Kidney (tissue), 14 donors: ENCODE results near the gene GIMAP4. TPM values are rescaled to one million over a fixed set of nuclear protein-coding genes. Genes with fewer than 3 reads are reported as not detected.

Experiments
- DNase-seq, 5 donors: peaks; one replicate each; pipeline ENCODE4 v3.0.0-alpha.2; 2013 to 2020
- FAIRE-seq: peaks from 2 replicates; lab custom pipeline; 2012; peaks lifted over from hg19 to GRCh38; lab: Jason Lieb, UNC
- H3K27ac ChIP-seq, 2 donors: one replicate each; pipeline ENCODE4 v1.7.0; 2013; ENCODE audit warnings: low read depth in 2 of 2, low read length in 2 of 2, inconsistent platforms in 1 of 2
- H3K27me3 ChIP-seq: one replicate; pipeline ENCODE4 v1.7.1; 2013; ENCODE audit warnings: low read length, inconsistent platforms; ENCODE audit not compliant: control insufficient read depth, insufficient read depth
- H3K36me3 ChIP-seq, 3 donors: one replicate each; pipeline versions ENCODE4 v1.7.0 to v1.7.1; 2013; ENCODE audit warnings: low read length in 3 of 3, control low read depth in 1 of 3, inconsistent platforms in 1 of 3; ENCODE audit not compliant: insufficient read depth in 3 of 3, control insufficient read depth in 2 of 3
- H3K4me1 ChIP-seq, 3 donors: one replicate each; pipeline versions ENCODE4 v1.7.0 to v1.7.1; 2013; ENCODE audit warnings: low read length in 3 of 3, inconsistent platforms in 1 of 3, low read depth in 1 of 3; ENCODE audit not compliant: control insufficient read depth in 2 of 3, insufficient read depth in 2 of 3
- H3K4me3 ChIP-seq, 3 donors: one replicate each; pipeline versions ENCODE4 v1.7.0 to v1.8.1; 2013; ENCODE audit warnings: low read length in 3 of 3, control low read depth in 1 of 3, inconsistent platforms in 1 of 3
- H3K9ac ChIP-seq, 3 donors: one replicate each; pipeline versions ENCODE4 v1.7.0 to v1.7.1; 2013; ENCODE audit warnings: low read length in 3 of 3, control low read depth in 1 of 3, inconsistent platforms in 1 of 3
- H3K9me3 ChIP-seq, 3 donors: one replicate each; pipeline versions ENCODE4 v1.7.0 to v1.7.1; 2013; ENCODE audit warnings: low read length in 3 of 3, control low read depth in 1 of 3, inconsistent platforms in 1 of 3; ENCODE audit not compliant: control insufficient read depth in 2 of 3, insufficient read depth in 1 of 3
- intact Hi-C: fragments of 100-400 bp; cut with DNase I; formaldehyde crosslinking; loops from one replicate; pipeline ENCODE4 v1.11.1; 2022
- polyA plus RNA-seq: library from polyadenylated mRNA; stranded (reverse); fragments of 350-450 nt; fragmentation: Illumina TruSeq; extraction: RNeasy Lipid Tissue Mini Kit (QIAGEN cat#74804); gene quantifications from one replicate; pipeline ENCODE4 v1.2.3, GENCODE V29; 2014; ENCODE audit warnings: low read depth, low replicate concordance; ENCODE audit not compliant: insufficient read depth
- total RNA-seq: library from RNA; stranded (reverse); fragmentation: NEBNext Ultra II Directional; extraction: Animal tissue kit (Norgen Biotek cat#: 25700); gene quantifications from one replicate; pipeline ENCODE4 v1.2.1, GENCODE V29; 2021
- TF ChIP-seq, protein P1 (sequence below): IDR thresholded peaks from 3 replicates; pipeline ENCODE4 v1.5.1; 2012; ENCODE audit warnings: mild to moderate bottlenecking, moderate library complexity, borderline replicate concordance; ENCODE audit not compliant: insufficient read depth; ENCODE audit errors: extremely low read depth
- donor health status: control.
- donor health status: control.
- donor health status: control.
- donor health status: control.
- donor health status: control.
- donor health status: DM: yes; HTN: yes; CAD: no.
- donor health status: Normal renal cell carcinoma (clear cell type).

Gene GIMAP4
- total and polyA plus RNA-seq, 2 donors from 2014 or later = 28.9 to 61.4 TPM

GRCh38 chr7:150620061-150620460 is 52.9 kb downstream of the GIMAP4 start:
- Histone ChIP-seq H3K4me3 (no peak overlapping the region), H3K36me3 (no peaks in the 10 kb centered on the region), H3K27ac (no peak overlapping the region), H3K27me3 (no peaks in the 10 kb centered on the region), H3K9me3 (no peaks in the 10 kb centered on the region), H3K4me1 (no peaks in the 10 kb centered on the region), H3K9ac (no peak overlapping the region)
- TF ChIP-seq, protein P1, sequence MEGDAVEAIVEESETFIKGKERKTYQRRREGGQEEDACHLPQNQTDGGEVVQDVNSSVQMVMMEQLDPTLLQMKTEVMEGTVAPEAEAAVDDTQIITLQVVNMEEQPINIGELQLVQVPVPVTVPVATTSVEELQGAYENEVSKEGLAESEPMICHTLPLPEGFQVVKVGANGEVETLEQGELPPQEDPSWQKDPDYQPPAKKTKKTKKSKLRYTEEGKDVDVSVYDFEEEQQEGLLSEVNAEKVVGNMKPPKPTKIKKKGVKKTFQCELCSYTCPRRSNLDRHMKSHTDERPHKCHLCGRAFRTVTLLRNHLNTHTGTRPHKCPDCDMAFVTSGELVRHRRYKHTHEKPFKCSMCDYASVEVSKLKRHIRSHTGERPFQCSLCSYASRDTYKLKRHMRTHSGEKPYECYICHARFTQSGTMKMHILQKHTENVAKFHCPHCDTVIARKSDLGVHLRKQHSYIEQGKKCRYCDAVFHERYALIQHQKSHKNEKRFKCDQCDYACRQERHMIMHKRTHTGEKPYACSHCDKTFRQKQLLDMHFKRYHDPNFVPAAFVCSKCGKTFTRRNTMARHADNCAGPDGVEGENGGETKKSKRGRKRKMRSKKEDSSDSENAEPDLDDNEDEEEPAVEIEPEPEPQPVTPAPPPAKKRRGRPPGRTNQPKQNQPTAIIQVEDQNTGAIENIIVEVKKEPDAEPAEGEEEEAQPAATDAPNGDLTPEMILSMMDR = no peak
- no peak for DNase-seq
- FAIRE-seq = no peak
- intact Hi-C loops = no loop called here

DNA sequence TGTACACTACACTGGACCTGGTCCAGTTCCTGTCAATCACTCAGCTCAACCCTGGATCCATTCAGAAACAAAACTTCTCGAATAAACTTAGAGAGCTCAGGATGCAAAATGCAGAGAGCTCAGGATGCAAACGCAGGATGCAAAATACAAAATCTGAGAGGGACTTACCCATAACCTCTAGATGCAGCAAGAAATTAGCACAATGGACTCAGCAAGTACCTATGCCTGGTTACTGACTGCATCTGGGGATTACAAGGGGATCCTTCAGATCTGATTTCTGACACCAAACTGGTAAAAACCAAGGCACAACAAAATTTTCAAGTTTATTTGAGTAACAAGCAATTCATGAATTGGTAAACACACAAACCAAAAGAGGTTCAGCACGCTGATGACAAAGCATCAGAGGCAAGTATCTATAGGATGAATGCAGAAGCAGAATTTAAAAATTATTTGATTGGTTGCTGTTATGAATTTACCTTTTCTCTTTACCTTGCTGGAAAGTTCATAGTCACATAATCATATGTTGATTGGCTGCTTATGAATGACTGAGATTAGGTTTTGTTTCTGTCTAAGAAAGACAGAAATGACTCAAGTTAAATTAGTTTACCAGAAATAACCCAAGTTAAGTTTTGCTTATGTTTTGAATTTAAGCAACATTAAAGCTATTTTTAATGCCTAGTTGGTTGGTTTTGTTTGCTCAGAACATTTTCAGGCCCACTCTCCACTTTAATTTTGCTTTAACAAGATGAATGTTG is 53.6 kb downstream of the GIMAP4 start:
- DNase-seq (no peak), FAIRE-seq (no peak)
- intact Hi-C loops = no loop called here
- TF ChIP-seq, protein P1 = no peak
- no peaks in the 10 kb centered on the region for H3K36me3 ChIP-seq
- H3K27ac ChIP-seq = no peak overlapping the region
- no peak overlapping the region for H3K9ac ChIP-seq
- H3K9me3 ChIP-seq = no peaks in the 10 kb centered on the region
- H3K4me3 ChIP-seq = no peak overlapping the region
- no peaks in the 10 kb centered on the region for H3K27me3 ChIP-seq
- H3K4me1 ChIP-seq = no peaks in the 10 kb centered on the region

- Histone ChIP-seq H3K9me3 (no peaks in the 10 kb centered on the region), H3K27me3 (no peaks in the 10 kb centered on the region), H3K4me1 (no peaks in the 10 kb centered on the region), H3K4me3 (no peak overlapping the region), H3K27ac (no peak overlapping the region), H3K36me3 (no peaks in the 10 kb centered on the region), H3K9ac (no peak overlapping the region)
- intact Hi-C loops = no loop called here
- TF ChIP-seq, protein P1 = no peak
- DNase-seq = no peak
- FAIRE-seq = no peak
Observed at GRCh38 chr7:150621376-150621775, 54.2 kb downstream of the GIMAP4 start.

Other genes with a start within 250 kb of the GIMAP4 start
- 17.1 TPM for gene LRRC61, start 244.0 kb upstream of the GIMAP4 start, total RNA-seq
- gene LRRC61, start 244.0 kb upstream of the GIMAP4 start, polyA plus RNA-seq = 23.2 TPM
- gene ACTR3C, start 243.8 kb upstream of the GIMAP4 start, total RNA-seq = 31.6 TPM
- 15.8 TPM for gene ACTR3C, start 243.8 kb upstream of the GIMAP4 start, polyA plus RNA-seq
- gene RARRES2, start 225.8 kb upstream of the GIMAP4 start, total RNA-seq = 104 TPM
- gene RARRES2, start 225.8 kb upstream of the GIMAP4 start, polyA plus RNA-seq = 475 TPM
- 95.8 TPM for gene REPIN1, start 198.6 kb upstream of the GIMAP4 start, total RNA-seq
- gene REPIN1, start 198.6 kb upstream of the GIMAP4 start, polyA plus RNA-seq = 53.7 TPM
- gene ZNF775, start 188.1 kb upstream of the GIMAP4 start, total RNA-seq = 3.7 TPM
- gene ZNF775, start 188.1 kb upstream of the GIMAP4 start, polyA plus RNA-seq = 5.2 TPM
- 24.3 TPM for gene GIMAP8, start 116.8 kb upstream of the GIMAP4 start, total RNA-seq
- 10.2 TPM for gene GIMAP8, start 116.8 kb upstream of the GIMAP4 start, polyA plus RNA-seq
- gene GIMAP7, start 52.5 kb upstream of the GIMAP4 start, total RNA-seq = 43.6 TPM
- gene GIMAP7, start 52.5 kb upstream of the GIMAP4 start, polyA plus RNA-seq = 36.0 TPM
- gene GIMAP6, start 65.0 kb downstream of the GIMAP4 start, total RNA-seq = 48.7 TPM
- gene GIMAP6, start 65.0 kb downstream of the GIMAP4 start, polyA plus RNA-seq = 14.3 TPM
- 19.5 TPM for gene GIMAP2, start 118.3 kb downstream of the GIMAP4 start, total RNA-seq
- 6.7 TPM for gene GIMAP2, start 118.3 kb downstream of the GIMAP4 start, polyA plus RNA-seq
- 10.2 TPM for gene GIMAP1, start 149.2 kb downstream of the GIMAP4 start, total RNA-seq
- gene GIMAP1, start 149.2 kb downstream of the GIMAP4 start, polyA plus RNA-seq = 6.4 TPM
- 30.0 TPM for gene GIMAP5, start 170.0 kb downstream of the GIMAP4 start, total RNA-seq
- gene GIMAP5, start 170.0 kb downstream of the GIMAP4 start, polyA plus RNA-seq = 21.2 TPM
- 345 TPM for gene TMEM176B, start 233.0 kb downstream of the GIMAP4 start, total RNA-seq
- gene TMEM176B, start 233.0 kb downstream of the GIMAP4 start, polyA plus RNA-seq = 542 TPM
- 288 TPM for gene TMEM176A, start 233.4 kb downstream of the GIMAP4 start, total RNA-seq
- gene TMEM176A, start 233.4 kb downstream of the GIMAP4 start, polyA plus RNA-seq = 513 TPM